ENCODE data around the gene CARM1. TPM values are rescaled to one million over a fixed set of nuclear protein-coding genes. Genes with fewer than 3 reads are reported as not detected.

Gene CARM1
- total and polyA plus RNA-seq, 3 experiments from 2014 or later, result 0.51 to 71.3 (median 69.2) TPM

- ChIA-PET POLR2A (interaction anchor here (1.1 kb wide), 1 partner anchor 10 kb away, joined by 3 read pairs; no protein-coding TSS in a partner anchor), CTCF (interaction anchor here (1.2 kb wide), 1 partner anchor 10 kb away, joined by 4 read pairs; no protein-coding TSS in a partner anchor)
- Histone ChIP-seq H3K4me3 (ENCODE audit: low read length) (no peak overlapping the region), H3K27ac (ENCODE audit: low read depth, low read length) (no peak overlapping the region), H3K27me3 (ENCODE audit: insufficient read depth, low read length, poor library complexity, severe bottlenecking) (no peaks in the 10 kb centered on the region), H3K9me3 (ENCODE audit: low read length) (no peaks in the 10 kb centered on the region), H3K4me1 (ENCODE audit: insufficient read depth, low read length) (peaks cover 9% of the 10 kb centered on the region), H3K36me3 (ENCODE audit: insufficient read depth, low read length) (no peaks in the 10 kb centered on the region)
- DNase-seq, result no peak
- Mint-ChIP-seq H3K4me1 (peaks cover 15 to 31% (median 15%) of the 10 kb centered on the region in 3 donors), H3K36me3 (peaks cover 0 to 2% (median 1%) of the 10 kb centered on the region in 3 donors), H3K27ac (no peak overlapping the region), H3K4me3 (no peak overlapping the region), H3K9me3 (no peaks in the 10 kb centered on the region), H3K27me3 (no peaks in the 10 kb centered on the region)
Measured at GRCh38 chr19:10882108-10882457, 10.7 kb downstream of the CARM1 start.

DNA sequence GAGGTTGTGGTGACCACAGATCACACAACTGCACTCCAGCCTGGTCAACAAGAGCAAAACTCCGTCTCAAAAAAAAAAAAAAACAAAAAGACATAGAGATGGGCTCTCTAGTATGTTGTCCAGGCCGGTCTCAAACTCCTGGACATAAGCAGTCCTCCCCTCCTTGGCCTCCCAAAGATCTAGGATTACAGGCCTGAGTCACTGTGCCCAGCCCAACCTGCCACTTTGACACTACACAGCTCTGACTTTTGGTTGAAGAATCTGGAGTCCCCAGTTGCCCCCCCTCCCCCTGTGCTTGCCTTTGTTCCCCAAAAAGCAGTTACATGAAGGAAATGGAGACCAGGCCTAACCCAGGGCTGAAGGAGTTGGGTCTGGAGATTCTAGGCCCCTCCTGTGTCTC is 12.9 kb downstream of the CARM1 start:
- no peaks in the 10 kb centered on the region for H3K36me3 ChIP-seq (ENCODE audit: insufficient read depth, low read length)
- Mint-ChIP-seq H3K27me3 (no peaks in the 10 kb centered on the region), H3K4me1 (peaks cover 8 to 20% (median 8%) of the 10 kb centered on the region in 3 donors), H3K4me3 (no peak overlapping the region), H3K9me3 (no peaks in the 10 kb centered on the region), H3K36me3 (peaks cover 0 to 3% (median 0%) of the 10 kb centered on the region in 3 donors), H3K27ac (peak overlapping the region in 1 of 8 donors; percentile 77)
- H3K4me1 ChIP-seq (ENCODE audit: insufficient read depth, low read length), result peaks cover 4% of the 10 kb centered on the region
- CTCF ChIA-PET, result interaction anchor here (0.9 kb wide), 1 partner anchor 167 kb away, joined by 3 read pairs; no protein-coding TSS in a partner anchor
- H3K27ac ChIP-seq (ENCODE audit: low read depth, low read length), result no peak overlapping the region
- H3K9me3 ChIP-seq (ENCODE audit: low read length), result no peaks in the 10 kb centered on the region
- DNase-seq, result no peak
- no peak overlapping the region for H3K4me3 ChIP-seq (ENCODE audit: low read length)
- H3K27me3 ChIP-seq (ENCODE audit: insufficient read depth, low read length, poor library complexity, severe bottlenecking), result no peaks in the 10 kb centered on the region
- POLR2A ChIA-PET, result no interaction called here

- Histone ChIP-seq H3K4me1 (ENCODE audit: insufficient read depth, low read length) (no peaks in the 10 kb centered on the region), H3K4me3 (ENCODE audit: low read length) (no peak overlapping the region), H3K27ac (ENCODE audit: low read depth, low read length) (no peak overlapping the region), H3K9me3 (ENCODE audit: low read length) (no peaks in the 10 kb centered on the region), H3K27me3 (ENCODE audit: insufficient read depth, low read length, poor library complexity, severe bottlenecking) (no peaks in the 10 kb centered on the region), H3K36me3 (ENCODE audit: insufficient read depth, low read length) (no peaks in the 10 kb centered on the region)
- Mint-ChIP-seq H3K4me3 (peak overlapping the region in 1 of 7 donors; percentile 34), H3K36me3 (peaks cover 0 to 3% (median 0%) of the 10 kb centered on the region in 3 donors), H3K27ac (peak overlapping the region in 3 of 8 donors; percentile 23 to 50 (median 27)), H3K4me1 (peaks cover 5 to 13% (median 7%) of the 10 kb centered on the region in 3 donors), H3K9me3 (no peaks in the 10 kb centered on the region), H3K27me3 (no peaks in the 10 kb centered on the region)
- no peak for DNase-seq
- ChIA-PET POLR2A (no interaction called here), CTCF (interaction anchor here (0.9 kb wide), 1 partner anchor 12 kb away, joined by 3 read pairs; no protein-coding TSS in a partner anchor)
Measured at GRCh38 chr19:10885201-10886169, 14.1 kb downstream of the CARM1 start.

DNA sequence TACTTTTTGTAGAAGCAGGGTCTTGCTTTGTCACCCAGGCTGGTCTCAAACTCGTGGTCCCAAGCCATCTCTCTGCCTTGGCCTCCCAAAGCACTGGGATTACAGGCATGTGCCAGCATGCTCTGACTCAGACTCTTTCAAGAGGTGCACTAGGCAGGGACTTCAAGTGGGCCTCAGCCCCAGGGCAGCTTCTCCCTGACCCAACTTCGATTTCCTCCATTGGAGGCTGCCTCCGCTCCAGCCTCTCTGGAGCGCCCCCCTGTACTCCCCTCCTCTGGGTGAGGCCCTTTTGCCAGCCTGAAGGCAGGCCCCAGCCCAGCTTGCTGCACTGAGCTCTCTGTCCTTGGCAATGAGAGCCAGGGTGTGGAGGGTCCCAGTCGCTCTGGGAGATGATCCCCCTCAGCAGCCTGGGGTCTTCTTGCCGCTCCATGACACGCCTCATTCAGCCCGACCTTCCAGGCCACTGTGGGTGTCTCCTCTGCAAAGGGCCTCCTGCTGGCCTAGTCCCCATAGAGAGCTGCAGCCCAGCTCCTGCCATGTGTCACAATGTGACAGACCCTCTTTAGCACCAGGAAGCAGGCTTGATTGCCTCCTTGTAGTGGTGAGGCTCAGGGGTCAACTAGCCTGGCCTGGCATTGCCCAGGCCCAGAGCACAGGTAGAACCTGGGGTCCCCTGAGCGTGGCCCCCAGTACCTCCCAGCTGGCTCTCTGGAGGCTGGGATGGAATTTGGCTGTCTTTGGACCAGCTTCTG is 16.4 kb downstream of the CARM1 start:
- no peak overlapping the region for H3K4me3 ChIP-seq (ENCODE audit: low read length)
- no peaks in the 10 kb centered on the region for H3K4me1 ChIP-seq (ENCODE audit: insufficient read depth, low read length)
- peaks cover 5 to 13% (median 8%) of the 10 kb centered on the region in 3 donors for H3K4me1 Mint-ChIP-seq
- H3K36me3 ChIP-seq (ENCODE audit: insufficient read depth, low read length), result no peaks in the 10 kb centered on the region
- no peak for DNase-seq
- no peaks in the 10 kb centered on the region for H3K9me3 Mint-ChIP-seq
- H3K27me3 Mint-ChIP-seq, result no peaks in the 10 kb centered on the region
- H3K27me3 ChIP-seq (ENCODE audit: insufficient read depth, low read length, poor library complexity, severe bottlenecking), result no peaks in the 10 kb centered on the region
- no peaks in the 10 kb centered on the region for H3K9me3 ChIP-seq (ENCODE audit: low read length)
- no peak overlapping the region for H3K27ac ChIP-seq (ENCODE audit: low read depth, low read length)
- peak overlapping the region in 1 of 8 donors; percentile 79 for H3K27ac Mint-ChIP-seq
- ChIA-PET CTCF (no interaction called here), POLR2A (no interaction called here)
- H3K4me3 Mint-ChIP-seq, result no peak overlapping the region
- peaks cover 0 to 1% (median 0%) of the 10 kb centered on the region in 3 donors for H3K36me3 Mint-ChIP-seq

DNA sequence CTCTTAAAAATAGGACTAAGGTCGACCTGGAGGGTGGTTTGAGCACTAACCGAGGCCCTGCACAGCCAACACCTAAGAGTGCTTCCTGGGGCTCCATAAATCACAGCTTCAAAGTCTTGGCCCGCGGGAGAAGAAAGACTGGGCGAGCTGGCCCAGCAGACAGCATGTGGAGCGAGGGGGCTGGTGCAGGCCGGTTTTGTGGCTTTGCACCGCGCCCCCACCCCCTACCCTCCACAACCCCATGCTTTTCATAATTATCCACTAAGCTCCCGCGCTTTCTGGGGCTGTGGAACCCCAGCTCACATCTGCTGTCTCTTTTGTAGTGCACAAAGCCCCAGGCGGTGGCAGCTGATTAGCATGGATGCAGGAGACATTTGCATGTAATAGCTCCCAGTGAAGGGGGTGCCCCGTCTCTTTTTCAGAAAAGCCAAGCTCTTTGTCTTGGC is 17.1 kb downstream of the CARM1 start:
- H3K4me1 Mint-ChIP-seq, result peaks cover 5 to 13% (median 8%) of the 10 kb centered on the region in 3 donors
- H3K4me1 ChIP-seq (ENCODE audit: insufficient read depth, low read length), result no peaks in the 10 kb centered on the region
- peak overlapping the region in 1 of 8 donors; percentile 79 for H3K27ac Mint-ChIP-seq
- DNase-seq, result no peak
- no peaks in the 10 kb centered on the region for H3K9me3 Mint-ChIP-seq
- POLR2A ChIA-PET, result no interaction called here
- no peaks in the 10 kb centered on the region for H3K36me3 ChIP-seq (ENCODE audit: insufficient read depth, low read length)
- no peaks in the 10 kb centered on the region for H3K27me3 Mint-ChIP-seq
- no peaks in the 10 kb centered on the region for H3K9me3 ChIP-seq (ENCODE audit: low read length)
- no peak overlapping the region for H3K4me3 ChIP-seq (ENCODE audit: low read length)
- CTCF ChIA-PET, result no interaction called here
- no peak overlapping the region for H3K27ac ChIP-seq (ENCODE audit: low read depth, low read length)
- H3K27me3 ChIP-seq (ENCODE audit: insufficient read depth, low read length, poor library complexity, severe bottlenecking), result no peaks in the 10 kb centered on the region
- no peak overlapping the region for H3K4me3 Mint-ChIP-seq
- H3K36me3 Mint-ChIP-seq, result peaks cover 0 to 1% (median 0%) of the 10 kb centered on the region in 3 donors

- Histone ChIP-seq H3K4me3 (ENCODE audit: low read length) (no peak overlapping the region), H3K4me1 (ENCODE audit: insufficient read depth, low read length) (no peaks in the 10 kb centered on the region), H3K36me3 (ENCODE audit: insufficient read depth, low read length) (no peaks in the 10 kb centered on the region), H3K27ac (ENCODE audit: low read depth, low read length) (no peak overlapping the region), H3K27me3 (ENCODE audit: insufficient read depth, low read length, poor library complexity, severe bottlenecking) (no peaks in the 10 kb centered on the region), H3K9me3 (ENCODE audit: low read length) (no peaks in the 10 kb centered on the region)
- POLR2A ChIA-PET, result no interaction called here
- H3K27ac Mint-ChIP-seq, result no peak overlapping the region
- no peaks in the 10 kb centered on the region for H3K27me3 Mint-ChIP-seq
- CTCF ChIA-PET, result interaction anchor here (0.7 kb wide), 1 partner anchor 47 kb away, joined by 4 read pairs; no protein-coding TSS in a partner anchor
- peaks cover 0 to 1% (median 0%) of the 10 kb centered on the region in 3 donors for H3K36me3 Mint-ChIP-seq
- H3K4me3 Mint-ChIP-seq, result no peak overlapping the region
- DNase-seq, result no peak
- H3K4me1 Mint-ChIP-seq, result peaks cover 5 to 13% (median 8%) of the 10 kb centered on the region in 3 donors
- H3K9me3 Mint-ChIP-seq, result no peaks in the 10 kb centered on the region
Measured at GRCh38 chr19:10889880-10890279, 18.5 kb downstream of the CARM1 start.

DNA sequence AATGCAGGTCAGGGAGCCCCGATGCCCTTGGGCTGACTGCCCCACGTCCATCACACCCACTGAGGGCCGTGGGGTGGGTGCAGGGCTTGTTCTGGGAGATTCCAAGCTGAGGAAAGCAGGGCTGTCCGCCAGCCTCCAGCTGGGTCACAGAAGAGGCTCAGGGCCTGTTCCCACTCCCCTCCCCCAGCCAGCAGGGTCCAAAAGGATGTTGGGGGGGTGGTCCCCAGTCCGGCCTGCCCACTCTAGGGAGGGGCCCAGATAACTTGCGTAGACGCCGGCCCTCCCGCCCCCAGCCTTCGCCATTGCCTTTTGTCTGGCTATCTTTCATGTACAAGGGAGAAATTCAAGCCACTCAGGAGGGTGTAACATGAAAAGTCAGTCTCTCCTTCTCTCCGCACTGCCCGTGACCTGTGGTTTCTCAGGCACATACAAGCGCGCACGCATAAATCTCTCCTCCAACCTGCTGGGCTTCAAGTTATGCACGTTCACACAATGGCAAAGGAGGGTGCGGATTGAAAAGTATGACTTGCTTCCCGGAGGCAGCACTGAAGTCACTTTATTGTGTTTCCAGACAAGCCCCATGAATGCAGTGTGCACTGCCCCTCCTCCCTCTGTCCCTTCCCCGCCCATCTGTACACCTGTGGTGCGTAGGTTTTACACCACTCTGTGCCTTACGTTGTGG is 20.2 kb downstream of the CARM1 start:
- H3K27me3 Mint-ChIP-seq, result no peaks in the 10 kb centered on the region
- ChIA-PET POLR2A (no interaction called here), CTCF (no interaction called here)
- no peaks in the 10 kb centered on the region for H3K9me3 Mint-ChIP-seq
- Histone ChIP-seq H3K4me3 (ENCODE audit: low read length) (no peak overlapping the region), H3K27me3 (ENCODE audit: insufficient read depth, low read length, poor library complexity, severe bottlenecking) (no peaks in the 10 kb centered on the region), H3K4me1 (ENCODE audit: insufficient read depth, low read length) (no peaks in the 10 kb centered on the region), H3K36me3 (ENCODE audit: insufficient read depth, low read length) (no peaks in the 10 kb centered on the region), H3K27ac (ENCODE audit: low read depth, low read length) (no peak overlapping the region), H3K9me3 (ENCODE audit: low read length) (no peaks in the 10 kb centered on the region)
- no peak overlapping the region for H3K4me3 Mint-ChIP-seq
- H3K27ac Mint-ChIP-seq, result peak overlapping the region in 1 of 8 donors; percentile 45
- H3K4me1 Mint-ChIP-seq, result peaks cover 9 to 16% (median 11%) of the 10 kb centered on the region in 3 donors
- peaks cover 0 to 1% (median 0%) of the 10 kb centered on the region in 3 donors for H3K36me3 Mint-ChIP-seq
- DNase-seq, result no peak

Measured in CD8-positive, alpha-beta memory T cell (primary cell).